Embryonic facial prominence (tissue), 1 donor: ENCODE data around the gene NPTX2.

ENCODE experiments used
- DNase-seq: peaks from one replicate; pipeline ENCODE4 v3.0.0-alpha.2; 2016; ENCODE audit errors: extremely low spot score

Gene NPTX2

DNA sequence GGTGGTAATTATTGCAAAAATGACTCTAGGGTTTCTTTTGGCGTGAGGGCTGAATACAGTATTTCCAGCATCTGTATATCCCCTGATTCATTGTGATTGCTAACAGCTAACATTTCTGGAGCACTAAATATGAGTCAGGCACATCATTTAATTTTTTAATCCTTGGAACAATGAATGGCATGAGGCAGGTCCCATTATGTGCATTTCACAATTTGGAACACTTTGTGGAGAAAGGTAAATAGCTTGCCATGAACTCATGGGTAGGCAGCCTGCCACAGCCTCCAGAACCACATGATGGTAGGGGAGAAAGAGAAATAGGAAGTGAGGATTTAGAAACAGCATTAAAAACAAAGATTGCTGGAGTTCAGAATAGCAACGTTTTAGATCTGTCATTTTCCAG is 1.7 kb downstream of the NPTX2 start:
- no peak for DNase-seq

- no peak for DNase-seq
These were observed 2.6 kb downstream of the NPTX2 start for GRCh38 chr7:98619450-98620321.

DNA sequence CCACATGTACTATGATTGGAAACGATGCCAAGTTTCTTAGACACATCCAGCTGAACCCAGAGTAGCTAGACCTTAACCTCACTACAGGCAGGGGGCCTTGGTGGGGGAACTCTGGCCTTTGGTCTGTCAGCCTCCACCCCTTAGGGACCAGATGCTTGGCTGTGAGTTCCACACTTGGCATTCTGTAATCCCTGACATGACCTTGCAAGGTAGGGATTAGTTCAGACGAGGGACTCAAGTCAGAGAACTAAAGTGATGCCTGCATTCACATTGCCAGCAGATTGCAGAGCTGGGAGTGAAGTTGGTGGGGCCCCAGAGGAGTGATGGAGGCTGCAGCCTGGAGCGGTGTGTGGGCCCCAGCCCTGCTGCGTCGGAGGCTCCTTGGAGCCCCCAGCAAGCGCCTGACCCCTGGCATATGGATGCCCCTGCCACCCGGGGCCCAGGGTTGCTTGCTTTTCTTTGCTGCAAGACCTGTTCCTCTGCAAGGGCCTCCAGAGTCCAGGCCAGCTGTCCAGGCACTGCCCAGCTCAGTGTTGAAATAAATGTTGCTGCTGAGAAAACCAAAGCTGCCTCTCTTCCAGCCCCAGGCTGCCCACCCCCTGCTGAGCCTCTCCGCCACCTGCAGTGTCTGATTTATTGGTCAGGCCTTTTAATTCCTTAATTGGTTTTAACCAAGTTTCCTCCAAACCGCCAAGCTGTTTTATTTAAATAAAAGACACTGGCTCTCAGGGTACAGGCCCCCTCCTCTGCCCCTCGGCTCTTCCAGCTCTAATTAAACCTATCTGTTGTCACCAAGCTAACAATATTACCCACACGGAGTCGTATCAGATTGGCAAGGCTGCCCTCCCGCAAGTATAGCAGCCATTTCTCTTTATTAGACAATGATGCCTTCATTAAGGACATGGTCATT is 4.7 kb downstream of the NPTX2 start:
- no peak for DNase-seq

- DNase-seq = no peak
These were observed 5.8 kb downstream of the NPTX2 start for GRCh38 chr7:98622926-98623325.

GRCh38 chr7:98624846-98625420 is 7.8 kb downstream of the NPTX2 start:
- no peak for DNase-seq

DNA sequence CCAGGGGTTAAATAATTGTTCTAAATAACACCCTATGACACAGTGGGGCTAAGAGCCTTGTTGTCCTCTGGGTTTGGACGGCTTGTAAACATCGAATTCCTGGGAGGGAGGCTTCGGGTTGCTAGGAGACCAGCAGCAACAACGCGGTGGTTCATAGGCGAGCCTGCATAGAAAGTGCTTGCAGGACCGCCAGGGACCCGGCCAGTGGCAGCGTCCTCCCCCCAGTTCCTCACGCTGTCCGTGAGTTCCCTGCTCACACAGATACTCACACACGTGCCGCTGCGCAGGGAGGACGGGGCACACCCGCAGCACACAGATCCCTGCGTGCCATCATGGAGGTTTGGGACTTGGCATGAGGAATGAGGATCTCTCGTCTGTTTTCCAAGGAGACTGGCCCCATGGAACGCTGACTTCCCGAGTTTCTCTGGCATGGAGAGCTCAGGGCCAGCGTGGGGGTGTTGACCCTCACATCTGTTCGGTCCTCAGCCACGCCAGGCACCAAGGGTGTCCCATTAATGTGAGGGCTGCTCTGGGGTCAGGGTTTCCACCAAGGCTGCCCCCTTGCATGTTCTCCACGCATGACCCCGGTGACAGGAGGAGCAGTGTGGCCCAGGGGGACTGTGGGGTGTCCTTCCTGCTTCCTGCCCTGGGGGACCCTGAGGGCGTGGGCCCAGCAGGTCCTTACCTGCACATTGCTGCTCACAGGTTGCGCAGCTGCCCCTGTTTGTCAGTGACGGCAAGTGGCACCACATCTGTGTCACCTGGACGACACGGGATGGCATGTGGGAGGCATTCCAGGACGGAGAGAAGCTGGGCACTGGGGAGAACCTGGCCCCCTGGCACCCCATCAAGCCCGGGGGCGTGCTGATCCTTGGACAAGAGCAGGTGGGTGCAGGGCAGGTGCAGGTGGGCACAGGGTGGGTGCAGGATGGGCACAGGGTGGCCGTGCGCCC is 9.7 kb downstream of the NPTX2 start:
- no peak for DNase-seq

- DNase-seq = no peak
These were observed 10.3 kb downstream of the NPTX2 start for GRCh38 chr7:98627413-98627790.

DNA sequence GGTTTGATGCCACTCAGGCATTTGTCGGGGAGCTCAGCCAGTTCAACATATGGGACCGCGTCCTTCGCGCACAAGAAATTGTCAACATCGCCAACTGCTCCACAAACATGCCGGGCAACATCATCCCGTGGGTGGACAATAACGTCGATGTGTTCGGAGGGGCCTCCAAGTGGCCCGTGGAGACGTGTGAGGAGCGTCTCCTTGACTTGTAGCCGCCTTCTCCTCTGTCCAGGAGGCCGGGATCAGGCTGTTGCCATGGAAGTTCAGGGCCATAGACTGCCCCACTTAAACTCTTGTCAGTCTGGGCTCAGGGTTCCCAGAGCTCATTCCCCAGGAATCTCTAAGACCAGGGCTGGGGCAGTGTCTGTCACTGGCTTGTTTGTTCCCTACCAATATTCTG is 11.3 kb downstream of the NPTX2 start:
- no peak for DNase-seq

DNA sequence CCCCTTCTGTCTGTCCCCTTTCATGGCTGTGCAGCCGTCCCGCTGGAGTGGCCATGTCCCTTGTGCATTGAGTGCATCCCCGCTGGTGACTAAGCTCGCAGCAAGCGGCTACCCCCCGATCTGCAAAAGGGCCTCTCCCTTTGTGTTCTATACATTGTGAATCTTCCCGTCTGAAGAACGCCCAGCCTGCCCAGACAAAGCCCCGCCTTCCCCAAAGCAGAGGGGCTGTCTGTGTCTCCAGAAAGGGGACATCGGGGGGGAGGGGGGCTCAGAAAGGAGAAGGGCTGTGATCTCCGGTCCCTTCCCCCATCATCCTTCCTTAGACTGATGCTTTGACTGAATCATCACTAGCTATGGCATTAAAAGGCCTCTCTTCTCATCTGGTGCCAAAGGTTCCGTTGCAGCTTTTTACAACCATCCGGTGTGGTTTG is 11.9 kb downstream of the NPTX2 start:
- no peak for DNase-seq

DNA sequence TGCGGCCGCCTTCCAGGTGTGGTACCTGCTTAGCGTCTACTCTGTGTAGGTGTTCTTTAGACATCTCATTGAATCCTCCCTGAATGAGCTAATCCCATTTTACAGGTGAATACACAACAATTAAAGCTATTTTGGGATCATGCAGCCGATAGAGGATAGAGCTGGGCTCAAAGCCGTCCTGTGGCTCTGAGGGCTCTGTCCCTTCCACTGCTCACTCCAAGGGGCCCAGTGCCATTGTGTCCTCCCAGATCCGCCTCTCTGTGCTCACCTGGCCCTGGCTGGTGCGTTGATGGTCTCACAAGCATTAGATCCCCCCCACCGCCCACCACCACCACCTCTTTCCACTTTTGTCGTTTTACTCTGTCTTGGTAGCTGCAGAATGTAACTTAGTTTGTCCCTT is 13.1 kb downstream of the NPTX2 start:
- DNase-seq = no peak

- no peak for DNase-seq
These were observed 13.7 kb downstream of the NPTX2 start for GRCh38 chr7:98630770-98631169.

GRCh38 chr7:98638853-98639252 is 21.8 kb downstream of the NPTX2 start:
- DNase-seq = no peak

- DNase-seq = no peak
These were observed 23.3 kb downstream of the NPTX2 start for GRCh38 chr7:98640375-98640774.

DNA sequence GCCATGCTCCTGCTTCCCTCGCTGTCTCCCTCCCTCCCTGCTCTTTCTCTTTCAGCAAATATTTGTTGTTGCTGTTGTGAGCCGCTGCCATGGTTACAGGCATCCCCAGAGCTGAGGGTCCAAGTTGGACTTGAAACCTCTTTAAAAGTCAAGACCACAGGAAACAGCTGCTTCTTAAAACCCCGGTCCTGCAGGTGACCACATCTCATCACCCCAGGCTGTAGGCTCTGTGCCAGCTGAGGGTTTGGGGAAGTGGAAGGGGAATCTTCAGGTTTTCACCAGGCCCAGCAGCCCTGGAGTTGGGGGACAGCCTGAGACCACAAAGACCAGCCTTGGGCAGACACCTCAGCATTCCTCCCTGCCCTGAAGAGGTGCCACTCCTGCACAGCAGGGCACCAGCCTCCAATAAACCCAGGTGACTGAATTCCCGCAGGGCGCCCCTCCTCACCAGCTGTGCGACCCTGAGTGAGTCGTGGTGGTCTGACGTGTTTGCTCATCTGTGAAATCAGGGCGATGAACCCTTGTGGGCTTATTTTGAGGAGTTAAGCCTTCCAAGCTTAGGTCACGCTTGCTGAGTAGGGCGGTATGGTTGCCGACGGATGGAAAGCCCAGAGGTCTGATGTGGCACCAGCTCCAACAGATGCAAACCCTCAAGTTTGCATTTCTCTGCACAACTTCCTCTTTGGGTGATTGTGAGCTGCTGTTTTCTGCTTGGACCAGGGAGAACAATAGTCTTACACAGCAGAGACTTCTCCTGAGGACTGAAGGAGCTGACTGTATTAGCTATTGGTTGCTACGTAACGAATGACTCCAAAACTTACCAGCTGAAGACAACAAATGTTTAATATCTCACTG is 24.8 kb downstream of the NPTX2 start:
- no peak for DNase-seq

GRCh38 chr7:98643236-98643985 is 26.3 kb downstream of the NPTX2 start:
- DNase-seq = no peak

DNA sequence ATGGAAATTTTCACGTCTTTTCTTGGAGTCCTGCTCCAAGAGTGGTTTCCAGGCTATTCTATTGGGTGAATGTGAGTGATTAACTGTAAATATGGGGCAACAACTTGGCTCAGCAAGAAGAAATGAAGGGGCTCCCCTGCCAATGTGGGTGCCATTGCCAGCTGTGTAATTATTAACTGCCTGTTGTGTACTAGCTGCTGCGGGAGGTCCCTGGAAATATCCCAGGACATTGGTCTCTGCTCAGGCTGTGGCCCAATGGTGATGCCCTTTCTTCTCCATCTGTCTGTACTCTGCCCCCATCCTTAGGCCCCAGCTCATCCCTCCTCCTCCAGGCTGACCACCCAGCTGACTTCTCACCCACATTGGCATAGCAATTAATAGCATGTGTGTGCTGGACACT is 29.4 kb downstream of the NPTX2 start:
- no peak for DNase-seq

DNA sequence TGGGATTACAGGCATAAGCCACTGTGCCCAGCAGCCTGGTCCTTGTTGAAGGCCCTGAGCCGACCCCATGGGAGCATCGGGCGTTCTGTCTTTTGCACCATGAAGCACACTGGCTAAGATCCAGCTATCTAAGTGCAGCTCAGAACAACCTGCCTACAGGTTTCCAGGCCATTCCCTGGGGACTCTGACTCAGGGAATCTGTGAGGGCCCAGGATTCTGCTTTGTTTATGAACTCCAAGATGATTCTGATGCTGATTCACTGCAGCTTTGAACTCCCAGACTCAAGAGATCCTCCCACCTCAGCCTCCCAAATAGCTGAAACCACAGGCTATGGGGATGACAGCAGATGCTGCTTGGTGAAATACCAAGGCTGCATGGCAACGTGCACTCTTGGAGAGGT is 30.2 kb downstream of the NPTX2 start:
- DNase-seq = no peak

DNA sequence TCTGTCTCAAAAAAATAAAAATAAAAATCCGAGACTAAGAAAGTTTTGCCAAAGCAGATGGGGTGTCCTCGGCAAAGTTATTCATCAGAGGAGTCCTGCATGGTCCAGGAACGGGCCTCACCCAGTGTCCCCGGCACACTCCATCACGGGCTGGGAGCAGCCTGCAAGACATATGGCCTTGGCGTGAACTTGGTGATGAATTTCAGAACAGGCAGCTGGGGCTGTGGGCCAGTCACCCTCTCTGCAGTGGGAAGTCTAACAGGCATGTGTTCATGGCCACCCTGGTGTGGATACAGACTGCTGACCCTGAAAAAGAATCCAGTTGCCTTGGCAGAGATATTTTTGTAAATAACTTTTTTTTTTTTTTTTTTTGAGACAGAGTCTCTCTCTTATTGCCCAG is 34.7 kb downstream of the NPTX2 start:
- no peak for DNase-seq

DNA sequence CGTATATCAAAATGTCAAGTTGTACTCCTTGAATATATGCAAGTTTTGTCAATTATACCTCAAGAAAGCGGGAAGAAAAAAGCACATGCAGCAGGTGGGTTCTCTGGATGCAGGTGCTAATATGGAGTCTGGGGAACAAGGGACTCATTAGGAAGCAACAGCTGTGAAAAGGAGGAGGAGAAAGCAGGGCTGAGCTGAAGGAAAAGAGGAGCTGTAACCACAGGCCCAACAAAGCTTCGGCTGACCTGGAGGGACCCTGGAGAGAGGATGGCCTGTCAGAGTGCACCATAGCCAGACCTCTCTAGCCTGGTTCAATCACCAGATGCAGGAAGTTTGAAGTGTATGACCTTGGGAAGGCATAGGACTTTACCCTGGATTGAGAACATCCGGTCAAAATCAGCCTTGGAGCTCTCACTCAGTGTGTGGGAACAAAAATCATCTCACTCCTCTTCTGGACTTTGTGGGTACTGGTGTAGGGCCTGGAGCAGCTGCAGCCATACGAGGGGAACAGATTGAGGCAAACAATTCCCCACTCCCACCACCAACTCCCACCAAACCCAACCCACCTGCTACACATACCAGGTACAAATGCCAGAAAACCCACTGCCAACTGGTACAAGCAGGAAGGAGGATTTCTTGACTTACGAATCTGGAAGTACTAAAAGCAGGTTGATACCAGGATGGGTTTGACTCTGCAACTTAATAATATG is 36.7 kb downstream of the NPTX2 start:
- no peak for DNase-seq
